Measurements from ENCODE around the gene ITGBL1. TPM values are rescaled to one million over a fixed set of nuclear protein-coding genes. Genes with fewer than 3 reads are reported as not detected.

ITGBL1 gene
- total and polyA plus RNA-seq, 2 experiments from 2014 or later: 0.29 TPM; not detected in 1

- no peak for TF ChIP-seq POLR2AphosphoS5 (IDR thresholded peaks at IDR 0.05; ENCODE audit: low read depth)
- no peak for TF ChIP-seq JUNB (IDR thresholded peaks at IDR 0.05; ENCODE audit: unreplicated experiment)
- no peak for TF ChIP-seq ZNF331 (CRISPR knock-in tag; IDR thresholded peaks at IDR 0.05; ENCODE audit: low read depth)
- no peak for TF ChIP-seq NANOG (IDR thresholded peaks at IDR 0.05; ENCODE audit: borderline replicate concordance)
- no peak for TF ChIP-seq REST (IDR thresholded peaks at IDR 0.05; ENCODE audit: unreplicated experiment)
- TF ChIP-seq EZH2 (IDR thresholded peaks at IDR 0.05; ENCODE audit: low read depth, unreplicated experiment): no peak
- no peak for TF ChIP-seq ZNF462 (CRISPR knock-in tag; IDR thresholded peaks at IDR 0.05)
- TF ChIP-seq ZNF114 (CRISPR knock-in tag; IDR thresholded peaks at IDR 0.05): no peak
- no peak for TF ChIP-seq CREB1 (CRISPR knock-in tag; IDR thresholded peaks at IDR 0.05; ENCODE audit: low read depth)
- TF ChIP-seq ETS1 (IDR thresholded peaks at IDR 0.05): no peak
- TF ChIP-seq, protein P1, sequence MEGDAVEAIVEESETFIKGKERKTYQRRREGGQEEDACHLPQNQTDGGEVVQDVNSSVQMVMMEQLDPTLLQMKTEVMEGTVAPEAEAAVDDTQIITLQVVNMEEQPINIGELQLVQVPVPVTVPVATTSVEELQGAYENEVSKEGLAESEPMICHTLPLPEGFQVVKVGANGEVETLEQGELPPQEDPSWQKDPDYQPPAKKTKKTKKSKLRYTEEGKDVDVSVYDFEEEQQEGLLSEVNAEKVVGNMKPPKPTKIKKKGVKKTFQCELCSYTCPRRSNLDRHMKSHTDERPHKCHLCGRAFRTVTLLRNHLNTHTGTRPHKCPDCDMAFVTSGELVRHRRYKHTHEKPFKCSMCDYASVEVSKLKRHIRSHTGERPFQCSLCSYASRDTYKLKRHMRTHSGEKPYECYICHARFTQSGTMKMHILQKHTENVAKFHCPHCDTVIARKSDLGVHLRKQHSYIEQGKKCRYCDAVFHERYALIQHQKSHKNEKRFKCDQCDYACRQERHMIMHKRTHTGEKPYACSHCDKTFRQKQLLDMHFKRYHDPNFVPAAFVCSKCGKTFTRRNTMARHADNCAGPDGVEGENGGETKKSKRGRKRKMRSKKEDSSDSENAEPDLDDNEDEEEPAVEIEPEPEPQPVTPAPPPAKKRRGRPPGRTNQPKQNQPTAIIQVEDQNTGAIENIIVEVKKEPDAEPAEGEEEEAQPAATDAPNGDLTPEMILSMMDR (conservative IDR thresholded peaks at IDR 0.05; ENCODE audit: low read depth in 2 of 2): no peak
- Mint-ChIP-seq H3K27me3 (ENCODE audit: insufficient read depth, low read depth, poor library complexity) (no peaks in the 10 kb centered on the region), H3K9me3 (no peaks in the 10 kb centered on the region), H3K36me3 (ENCODE audit: low read depth) (no peaks in the 10 kb centered on the region), H3K4me1 (peaks cover 4% of the 10 kb centered on the region), H3K4me3 (no peak overlapping the region), H3K27ac (no peak overlapping the region)
- no peak overlapping the region for H3K4me2 ChIP-seq
- no peak overlapping the region for H2AFZ ChIP-seq
- ATAC-seq (no peak), DNase-seq (ENCODE audit: low spot score) (no peak)
- H3K79me2 ChIP-seq (replicated peaks; ENCODE audit: insufficient read depth): no peaks in the 10 kb centered on the region
- H3K9me2 ChIP-seq (ENCODE audit: insufficient read depth): no peaks in the 10 kb centered on the region
- H3K4me3 ChIP-seq: no peak overlapping the region
- no peaks in the 10 kb centered on the region for H3K27me3 ChIP-seq (ENCODE audit: insufficient read depth)
- H4K20me1 ChIP-seq (replicated peaks; ENCODE audit: insufficient read depth): no peaks in the 10 kb centered on the region
- no peak overlapping the region for H3K27ac ChIP-seq (ENCODE audit: low read depth)
- no peaks in the 10 kb centered on the region for H3F3A ChIP-seq (replicated peaks; ENCODE audit: low read depth)
- H3K4me1 ChIP-seq (ENCODE audit: insufficient read depth): no peaks in the 10 kb centered on the region
- no peaks in the 10 kb centered on the region for H3K36me3 ChIP-seq (ENCODE audit: insufficient read depth)
Observed at GRCh38 chr13:101736566-101736965, 284.1 kb downstream of the ITGBL1 start.

Measured in GM23338 (cell line).